Activated T-helper 1 cell treated with anti-CD3 and anti-CD28 coated beads, Interleukin-2, amount 50 U/mL, for 16 hours (primary cell): Measurements from ENCODE around the gene RAD18.

ENCODE experiments used
- DNase-seq, 2 donors: peaks; one replicate each; pipeline ENCODE4 v3.0.0-alpha.2; 2020; ENCODE audit warnings: low read depth in 1 of 2, low spot score in 1 of 2

Gene RAD18

DNA sequence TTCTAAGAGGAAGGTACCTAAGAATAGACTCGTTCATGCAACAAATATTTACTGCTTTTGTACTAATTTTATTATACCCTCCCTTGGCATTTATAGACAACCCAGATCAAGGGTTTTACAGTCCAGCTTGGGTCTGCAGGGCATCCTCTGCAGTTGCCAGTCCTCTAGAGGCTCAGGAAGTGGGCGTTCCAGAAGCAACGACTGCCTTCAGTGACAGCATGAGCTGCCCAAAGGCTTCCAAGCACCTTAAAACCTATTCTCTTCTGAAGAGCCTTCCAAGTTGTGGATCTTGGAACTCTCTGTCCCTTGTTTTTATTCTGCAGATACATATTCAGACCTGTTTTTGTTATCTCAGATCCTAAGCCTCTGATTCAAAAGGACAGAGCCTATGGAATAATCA lies 95.6 kb downstream of the RAD18 start:
- no peak for DNase-seq

DNA sequence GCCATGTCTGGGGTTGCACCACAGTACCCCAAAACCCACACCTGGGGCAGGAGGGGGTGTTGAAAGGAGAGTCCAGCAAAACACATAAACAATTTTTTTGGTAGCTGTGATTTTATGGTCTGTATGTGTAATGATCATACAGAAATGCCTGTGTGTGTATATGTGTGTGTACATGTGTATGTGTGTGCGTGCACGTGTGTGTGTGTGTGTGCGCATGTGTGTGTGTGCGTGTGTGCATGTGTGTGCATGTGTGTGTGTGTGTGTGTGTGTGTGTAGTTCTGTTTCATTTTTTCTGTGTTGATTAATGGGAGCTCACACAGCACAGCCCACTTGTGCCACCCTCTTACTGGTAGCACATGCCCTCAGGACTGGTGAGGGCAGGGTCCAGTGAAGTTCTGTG lies 97.6 kb downstream of the RAD18 start:
- no peak for DNase-seq

DNA sequence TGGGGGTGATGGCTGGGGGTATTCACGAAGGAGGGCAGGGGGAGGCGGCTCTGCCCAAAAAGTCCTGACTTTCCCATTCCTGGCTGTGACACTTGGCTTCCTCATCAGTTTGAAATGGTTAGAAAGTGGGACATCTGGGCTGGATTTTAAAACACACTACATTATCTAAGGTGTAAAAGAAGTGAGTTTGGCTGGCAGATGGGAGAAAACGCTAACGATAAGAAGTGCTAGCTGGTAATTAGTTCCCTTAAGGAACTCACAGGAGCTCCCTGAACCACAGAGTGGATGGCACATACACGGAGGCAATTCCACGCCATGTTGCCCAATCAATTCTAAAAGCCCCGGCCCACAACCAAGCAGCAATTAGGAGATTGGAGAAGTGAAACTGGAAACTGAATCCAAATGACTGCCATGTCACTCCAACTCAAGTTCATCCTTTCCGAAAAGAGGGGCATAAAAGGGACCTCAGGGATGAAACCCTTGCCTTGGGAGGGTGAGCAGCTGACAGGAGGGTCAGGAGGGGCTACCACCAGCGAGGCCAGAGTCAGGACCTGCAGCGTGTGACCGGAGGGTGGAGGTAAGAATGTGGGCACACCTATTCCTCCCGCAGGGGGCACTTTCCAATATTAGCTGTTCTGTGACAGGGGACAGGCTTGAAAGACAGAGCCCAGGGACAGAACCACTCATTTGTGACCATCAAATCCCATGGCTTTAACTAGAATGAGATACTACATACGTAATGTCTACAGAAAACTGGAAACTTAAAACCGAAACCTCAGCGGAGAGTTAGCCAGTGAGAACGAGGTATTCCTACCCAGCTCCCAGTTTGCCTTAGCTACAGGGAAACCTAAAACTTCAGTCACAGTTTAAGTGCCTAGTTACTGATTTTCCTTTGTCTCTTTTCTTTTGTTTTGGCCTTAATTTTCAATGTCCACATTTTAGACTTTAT lies 98.6 kb downstream of the RAD18 start:
- DNase-seq, result no peak

DNA sequence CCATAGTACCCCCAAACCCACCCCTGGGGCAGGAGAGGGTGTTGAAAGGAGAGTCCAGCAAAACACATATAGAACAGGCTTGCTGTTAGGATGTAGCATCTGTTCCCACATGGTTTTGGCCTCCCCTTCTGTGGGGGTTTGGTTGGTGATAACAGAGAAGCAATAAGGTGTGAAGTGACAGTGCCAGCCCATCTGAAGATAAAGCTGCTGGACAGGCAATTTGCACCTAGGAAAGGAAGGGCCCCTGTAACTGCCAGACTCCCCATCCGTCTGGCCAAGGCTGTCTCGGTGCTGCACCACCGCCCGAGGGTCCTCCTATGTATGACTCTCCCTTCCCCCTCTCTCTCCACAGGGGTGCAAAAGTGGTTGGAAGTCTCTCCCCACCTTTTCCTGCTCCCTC lies 99.4 kb downstream of the RAD18 start:
- no peak for DNase-seq

DNA sequence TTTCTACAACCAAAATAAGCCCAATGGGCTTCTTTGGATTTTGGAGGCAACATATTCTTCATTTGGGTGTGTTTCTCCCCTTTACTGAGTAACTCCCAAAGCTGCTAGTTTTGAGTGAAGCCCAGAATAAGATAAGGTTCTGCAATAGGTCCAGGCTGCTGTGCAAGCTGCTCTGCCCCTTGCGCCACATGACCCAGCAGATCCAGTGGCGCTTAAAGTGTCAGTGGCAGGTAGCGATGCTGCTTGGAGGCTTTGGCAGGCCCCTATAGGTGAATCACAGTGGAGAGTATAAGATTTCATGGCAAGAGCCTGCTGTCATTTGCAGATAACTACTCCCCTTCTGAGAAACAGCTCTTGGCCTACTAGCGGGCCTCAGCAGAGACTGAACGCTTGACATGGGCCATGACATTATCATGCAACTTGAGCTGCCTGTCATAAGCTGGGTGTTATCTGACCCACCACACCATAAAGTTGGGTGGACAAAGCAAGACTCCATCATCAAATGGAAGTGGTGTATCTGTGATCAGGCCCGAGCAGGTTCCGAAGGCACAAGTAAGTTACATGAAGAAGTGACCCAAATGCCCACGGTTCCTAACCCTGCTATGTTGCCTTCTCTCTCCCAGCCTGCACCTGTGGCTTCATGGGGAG lies 105.4 kb downstream of the RAD18 start:
- no peak for DNase-seq

DNA sequence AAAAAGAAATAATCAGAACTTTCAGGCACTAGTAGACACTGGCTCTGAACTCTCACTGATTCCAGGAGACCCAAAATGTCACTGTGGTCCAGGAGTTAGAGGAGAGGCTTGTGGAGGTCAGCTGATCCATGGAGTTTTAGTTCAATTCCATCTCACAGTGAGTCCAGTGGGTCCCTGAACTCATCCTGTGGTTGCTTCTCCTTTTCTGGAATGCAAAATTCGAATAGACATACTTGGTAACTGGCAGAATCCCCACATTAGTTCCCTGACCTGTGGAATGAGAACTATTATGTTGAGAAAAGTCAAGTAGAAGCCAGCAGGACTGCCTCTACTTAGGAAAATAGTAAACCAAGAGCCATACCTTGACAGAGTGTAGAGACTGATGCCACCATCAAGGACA lies 106.6 kb downstream of the RAD18 start:
- DNase-seq, result no peak

DNA sequence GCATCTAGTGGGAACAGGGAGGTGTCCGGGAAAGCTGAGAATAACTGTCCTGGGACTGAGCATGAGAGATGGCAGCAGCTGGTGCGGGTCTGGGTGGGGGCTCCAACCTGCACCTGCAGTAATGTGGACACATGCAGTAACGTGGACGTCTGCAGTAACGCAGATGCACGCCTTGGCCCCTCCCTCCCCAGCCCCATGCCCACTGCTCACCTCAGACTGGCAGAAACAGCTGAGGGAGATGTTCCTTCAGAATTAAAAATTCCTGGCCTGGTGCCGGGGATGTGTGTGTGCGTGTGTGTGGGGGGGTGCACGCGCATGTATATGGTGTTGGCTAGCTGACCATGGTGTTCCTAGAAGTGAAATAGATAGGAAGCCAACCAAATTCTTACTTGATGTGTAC lies 107.2 kb downstream of the RAD18 start:
- no peak for DNase-seq

DNA sequence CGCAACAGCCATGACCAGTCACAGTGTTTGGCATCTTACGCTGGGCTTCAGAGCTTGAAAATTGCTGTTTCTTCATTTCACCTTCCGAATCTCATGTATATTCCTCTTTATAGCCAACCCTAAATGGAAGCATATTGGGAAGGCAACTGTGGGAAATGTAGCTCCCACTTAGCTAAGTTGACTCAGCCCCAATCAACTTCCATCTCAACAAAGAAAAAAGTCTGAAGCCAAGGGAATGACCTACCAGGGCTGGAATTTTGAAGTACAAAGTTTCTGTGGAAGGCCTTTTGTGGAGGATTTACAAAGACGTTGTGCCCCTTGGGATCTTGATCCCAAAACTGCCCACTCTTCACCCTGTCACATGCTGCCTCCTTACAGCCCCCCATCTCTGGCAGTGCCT lies 108.6 kb downstream of the RAD18 start:
- DNase-seq, result no peak

DNA sequence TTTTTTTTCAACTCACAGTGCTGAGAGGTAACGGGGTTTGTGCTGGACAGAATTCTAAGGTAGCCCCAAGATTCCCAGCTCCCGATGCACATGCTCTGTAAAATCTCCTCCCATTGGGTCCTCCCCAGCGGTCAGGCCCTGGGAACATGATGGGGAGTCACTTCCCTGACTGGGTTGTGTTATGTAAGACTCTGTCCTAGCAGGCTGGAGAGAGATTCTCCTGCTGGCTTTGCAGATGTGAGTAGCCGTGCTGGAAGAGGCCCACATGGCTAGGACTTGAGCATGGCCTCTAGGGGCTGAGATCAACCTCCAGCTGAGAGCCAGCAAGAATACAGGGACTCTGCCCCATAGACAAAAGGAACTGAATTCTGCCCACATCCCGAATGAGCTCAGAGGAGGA lies 110.2 kb downstream of the RAD18 start:
- DNase-seq, result no peak

DNA sequence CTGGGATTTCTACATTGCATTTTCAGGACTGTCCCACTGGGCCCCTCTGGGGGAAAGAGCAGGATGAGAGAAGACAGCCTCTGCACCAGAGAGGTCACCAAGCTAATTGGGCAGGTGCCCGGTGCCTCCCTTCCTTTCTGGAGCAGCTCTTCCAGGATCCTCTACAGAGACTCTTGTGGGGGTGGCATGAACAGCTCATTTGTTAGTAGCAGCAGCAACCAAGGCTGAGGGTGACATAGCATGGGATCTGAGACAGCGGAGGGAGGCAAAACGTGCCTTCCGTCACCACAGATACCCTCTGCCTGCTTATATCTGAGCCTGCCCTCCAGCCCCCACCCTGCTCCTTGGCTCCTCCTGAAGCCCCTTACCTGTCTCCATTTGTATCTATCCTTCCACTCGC lies 110.8 kb downstream of the RAD18 start:
- DNase-seq, result no peak

DNA sequence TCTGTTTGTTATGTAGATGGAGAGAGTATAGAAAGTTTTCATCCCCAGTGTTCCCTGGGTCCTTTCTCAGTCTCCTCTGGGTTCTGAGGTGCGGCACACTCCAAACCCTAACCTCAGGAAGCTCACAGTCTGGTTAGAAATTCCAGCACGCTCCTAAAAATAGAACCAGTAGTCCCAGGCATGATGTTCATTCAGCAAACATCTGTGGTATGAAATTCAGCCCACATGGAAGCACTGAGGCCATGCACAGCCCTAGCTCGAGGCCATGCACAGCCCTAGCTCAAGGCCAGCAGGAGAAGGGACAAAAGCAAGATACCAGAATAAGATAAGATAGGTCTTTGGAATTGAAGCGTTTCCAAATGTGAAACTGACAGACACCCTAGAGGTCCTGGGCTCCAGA lies 111.6 kb downstream of the RAD18 start:
- DNase-seq, result no peak

DNA sequence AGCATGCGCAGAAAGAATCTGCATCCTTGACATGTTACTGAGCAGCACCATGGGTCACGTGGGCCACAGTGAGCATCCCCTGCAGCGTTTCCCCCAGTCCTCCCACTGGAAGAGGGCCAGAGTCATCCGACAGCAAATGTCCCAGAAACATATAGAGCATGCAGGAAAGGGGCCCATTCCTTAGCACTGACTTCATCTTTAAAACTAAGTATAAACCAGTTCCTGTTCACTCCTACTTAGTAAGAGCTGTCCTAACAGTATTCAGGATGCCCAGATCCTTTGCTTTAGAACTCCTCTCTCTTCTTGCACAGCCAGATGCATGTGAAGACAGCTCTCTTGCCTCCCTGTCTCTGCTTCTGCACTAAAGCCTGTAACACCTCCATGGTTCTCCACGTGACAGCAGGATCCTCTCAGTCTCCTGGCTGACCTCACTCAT lies 114.6 kb downstream of the RAD18 start:
- DNase-seq, result no peak

DNA sequence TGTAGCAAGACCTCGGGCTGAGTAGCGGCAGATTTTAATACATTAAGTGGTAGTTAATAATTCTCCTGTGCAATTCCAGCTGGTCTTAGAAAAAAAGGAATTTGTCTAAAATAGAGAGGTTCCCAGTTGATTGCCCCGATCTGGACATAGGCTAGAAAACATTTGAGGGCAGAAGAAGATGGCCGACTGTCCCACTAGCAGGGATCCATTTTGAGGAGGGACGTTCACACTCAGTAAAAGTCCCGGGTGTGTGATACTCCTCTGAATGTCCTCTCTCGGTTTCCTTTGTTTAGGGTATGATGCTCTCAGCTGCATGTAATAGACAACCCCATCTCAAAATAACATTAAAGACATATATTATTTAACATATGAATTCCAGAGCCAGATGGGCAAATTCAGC lies 116.0 kb downstream of the RAD18 start:
- DNase-seq, result no peak

DNA sequence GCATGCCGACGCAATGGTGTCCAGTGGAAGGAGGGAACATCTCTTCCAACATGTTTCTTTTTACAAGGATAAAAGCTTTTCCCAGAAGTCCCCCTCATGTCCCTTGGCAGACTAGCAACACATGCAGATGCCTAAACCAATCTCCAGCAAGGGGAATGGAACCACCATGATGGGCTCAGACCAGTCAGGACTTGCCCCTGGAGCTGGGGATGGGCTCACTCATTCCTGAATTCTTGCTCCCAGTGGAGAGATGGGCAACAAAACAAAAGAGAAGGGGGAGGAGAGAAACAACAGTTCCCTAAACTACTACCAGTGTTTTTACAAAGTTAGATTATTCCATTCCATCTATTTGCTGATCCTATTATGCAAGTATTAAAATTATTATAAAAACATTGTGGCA lies 117.1 kb downstream of the RAD18 start:
- DNase-seq, result no peak

DNA sequence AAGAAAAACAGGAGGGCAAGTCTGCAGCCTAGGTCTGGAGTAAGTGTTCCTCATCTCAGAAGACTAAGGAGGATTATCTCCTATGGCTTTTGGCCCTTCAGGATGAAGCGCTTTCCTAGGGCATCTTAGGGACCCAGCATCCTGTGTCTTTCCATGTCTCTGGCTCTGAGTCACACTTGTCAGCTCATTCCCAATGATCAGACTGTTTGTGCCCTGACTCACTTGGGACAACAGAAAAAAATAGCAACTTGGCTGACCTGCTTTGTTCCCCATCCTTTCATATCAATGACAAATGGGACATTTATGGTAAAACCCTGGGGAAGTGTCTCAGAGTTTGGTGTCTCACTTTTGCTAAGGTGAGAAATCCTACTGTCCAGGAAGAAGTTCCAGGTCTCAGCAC lies 117.6 kb downstream of the RAD18 start:
- DNase-seq, result no peak

DNA sequence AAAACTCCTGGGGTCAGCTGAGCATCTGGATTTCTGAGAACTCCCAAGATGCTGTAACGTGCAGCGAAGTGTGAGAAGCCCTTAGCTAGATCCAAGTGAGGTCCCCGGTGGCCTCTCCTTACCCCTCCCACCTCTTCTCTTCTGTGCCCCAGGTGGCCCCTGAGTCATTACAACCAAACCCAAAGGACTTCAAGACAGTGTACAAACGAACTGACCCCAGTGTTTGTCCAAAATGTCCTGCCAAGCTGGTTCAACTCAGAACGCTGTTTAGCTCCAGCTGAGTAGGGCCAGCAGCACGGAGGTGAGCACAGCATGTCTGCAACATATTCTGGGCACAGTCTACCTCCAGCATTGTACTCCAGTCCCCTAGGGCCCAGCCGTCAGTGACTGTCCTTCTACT lies 119.9 kb downstream of the RAD18 start:
- no peak for DNase-seq

DNA sequence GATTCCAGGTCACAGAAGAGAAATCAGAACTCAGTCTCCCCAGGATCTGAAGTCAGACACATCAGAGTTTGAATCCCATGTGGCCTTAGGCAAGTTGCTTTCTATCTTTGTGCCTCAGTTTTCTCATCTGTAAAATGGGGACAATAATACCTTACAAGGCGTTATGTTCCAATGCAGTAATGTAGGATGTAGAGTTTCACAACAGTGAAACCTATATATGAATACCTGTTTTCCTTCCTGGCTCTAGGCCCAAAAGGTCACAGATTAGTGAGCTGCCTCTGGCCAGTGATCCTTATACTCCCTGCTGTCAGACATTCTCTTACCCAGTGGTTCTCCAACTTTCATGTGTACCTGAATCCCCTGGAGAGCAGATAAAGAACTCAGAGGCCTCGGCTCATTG lies 121.0 kb downstream of the RAD18 start:
- no peak for DNase-seq

DNA sequence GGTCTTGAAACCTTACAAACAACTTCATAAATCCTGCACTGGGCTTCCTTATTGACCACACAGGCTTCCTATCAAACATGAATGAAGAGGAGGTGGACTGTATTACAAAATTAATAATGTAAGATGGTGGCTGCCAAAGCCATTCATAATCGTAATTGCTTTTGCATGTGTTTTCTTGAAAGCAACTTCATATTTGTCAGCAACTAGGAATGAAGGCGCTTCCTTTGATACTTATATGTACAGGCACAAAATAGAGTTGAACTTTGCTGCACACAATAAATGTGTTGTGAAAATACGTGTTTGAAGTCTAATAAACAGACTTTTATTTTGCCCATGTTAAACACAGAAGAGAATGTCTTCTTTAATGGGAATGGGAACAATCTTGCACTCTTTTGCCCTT lies 121.8 kb downstream of the RAD18 start:
- no peak for DNase-seq

DNA sequence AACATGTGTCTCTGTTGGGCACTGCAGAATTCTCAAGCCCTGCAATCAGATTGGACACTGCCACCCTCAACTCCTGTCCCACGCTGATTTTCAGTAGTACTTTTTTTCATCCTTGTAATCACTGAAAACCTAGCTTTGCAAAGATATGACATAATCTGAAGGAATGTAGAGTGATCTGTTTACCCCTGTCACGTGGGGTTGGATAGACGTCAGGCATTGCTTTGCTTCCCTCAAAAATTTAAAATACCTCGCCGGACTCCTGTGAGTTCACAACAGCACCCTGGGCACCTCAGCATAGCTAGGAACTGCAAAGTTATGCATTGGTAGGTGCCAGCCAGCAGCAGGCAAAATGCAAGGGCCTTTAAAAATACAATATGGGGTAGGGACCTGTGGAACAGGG lies 122.7 kb downstream of the RAD18 start:
- DNase-seq, result no peak

DNA sequence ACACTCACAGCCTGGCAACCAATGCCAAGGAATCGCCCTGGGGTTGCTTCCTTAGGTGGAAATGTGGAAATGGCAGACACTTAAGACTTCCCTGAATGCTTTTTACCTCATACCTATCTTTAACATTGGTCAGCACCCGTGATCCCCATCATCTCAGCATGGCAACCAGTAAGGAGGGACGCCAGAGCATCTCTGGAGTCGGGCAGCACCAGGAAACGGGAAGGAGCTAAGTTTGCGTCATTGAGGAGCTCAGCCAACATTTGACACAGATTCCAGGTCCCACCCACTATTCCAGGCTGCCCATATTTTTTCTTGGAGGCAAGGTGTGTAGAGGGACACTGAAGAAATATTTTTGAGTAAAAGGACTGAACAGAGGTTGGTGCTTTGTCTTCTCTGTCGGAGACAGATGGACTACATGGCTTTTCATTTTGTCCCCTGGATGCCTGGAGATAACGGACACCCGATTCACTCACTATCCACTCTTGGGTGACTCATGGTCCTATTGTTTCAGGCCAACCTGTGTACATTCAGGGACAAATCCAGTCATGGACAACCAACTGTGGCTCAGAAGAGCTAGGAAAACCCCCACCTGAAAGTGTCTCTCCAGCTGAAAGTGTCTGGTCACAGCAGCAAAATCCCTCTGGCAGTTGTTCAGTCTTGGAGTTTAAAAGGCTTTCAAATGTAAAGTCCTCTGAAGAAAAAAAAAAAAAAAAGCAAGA lies 123.5 kb downstream of the RAD18 start:
- no peak for DNase-seq

DNA sequence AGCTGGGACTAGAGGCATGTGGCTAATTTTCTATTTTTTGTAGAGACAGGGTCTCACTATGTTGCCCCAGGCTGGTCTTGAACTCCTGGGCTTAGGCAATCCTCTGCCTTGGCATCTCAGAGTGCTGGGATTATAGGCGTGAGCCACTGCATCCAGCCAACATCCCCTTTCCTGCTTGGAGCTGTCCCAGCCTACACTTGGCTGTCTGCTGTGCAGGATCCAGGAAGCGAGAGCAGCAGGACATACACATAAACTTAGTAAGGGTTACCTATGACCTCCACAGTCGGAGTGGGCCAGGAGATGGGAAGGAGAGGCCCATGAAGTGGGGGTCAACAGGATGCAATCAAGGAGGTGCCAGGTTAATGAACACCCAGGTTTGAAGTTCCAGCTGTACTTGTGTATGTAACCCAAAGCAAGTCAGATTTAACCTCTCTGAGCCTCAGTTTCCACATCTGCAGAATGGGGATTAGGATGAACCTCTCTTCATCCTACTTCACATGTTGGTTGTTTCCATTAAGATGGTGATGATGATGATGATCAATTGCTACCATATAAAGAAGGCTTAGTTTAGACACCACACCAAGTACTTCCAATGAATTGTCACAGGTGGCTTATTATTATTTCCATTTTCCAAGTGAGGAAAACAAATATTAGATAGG lies 124.4 kb downstream of the RAD18 start:
- no peak for DNase-seq

DNA sequence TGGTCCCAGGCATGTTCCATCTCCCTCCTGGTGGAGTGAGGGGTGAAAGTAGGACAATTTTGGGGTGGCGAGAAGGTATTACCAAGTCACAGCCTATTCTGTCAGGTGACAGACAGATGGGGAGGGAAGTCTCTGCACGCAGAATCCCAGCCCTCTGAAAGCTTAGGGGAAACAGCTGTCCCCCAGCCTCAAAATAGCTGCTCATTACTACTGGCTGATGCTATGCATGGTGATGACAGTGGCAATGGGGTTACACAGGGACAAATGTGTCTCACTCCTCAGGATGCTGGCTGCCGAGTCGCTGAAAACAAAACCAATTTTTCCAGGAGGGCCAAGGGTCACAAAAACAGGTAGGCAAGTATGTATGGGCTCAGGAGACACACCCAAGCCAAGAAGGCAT lies 125.0 kb downstream of the RAD18 start:
- DNase-seq, result no peak
